Transverse colon (tissue), 4 donors: ENCODE measurements around the gene INSYN2B. TPM values are rescaled to one million over a fixed set of nuclear protein-coding genes. Genes with fewer than 3 reads are reported as not detected.

ENCODE experiments used
- DNase-seq: peaks from one replicate; pipeline ENCODE4 v3.0.0-alpha.2; 2019
- H3K27ac ChIP-seq, 4 donors: fragments of 200-600 bp; sonication (generic); 2 replicates each; pipeline ENCODE4 v1.5.1; 2016 to 2018; ENCODE audit warnings: inconsistent platforms in 4 of 4
- H3K27me3 ChIP-seq: fragments of 200-600 bp; sonication (generic); 2 replicates; pipeline ENCODE4 v1.5.1; 2017; ENCODE audit warnings: inconsistent platforms
- H3K36me3 ChIP-seq, 4 donors: fragments of 200-600 bp; sonication (generic); 2 replicates each; pipeline ENCODE4 v1.5.1; 2017 to 2019; ENCODE audit warnings: inconsistent platforms in 4 of 4
- H3K4me1 ChIP-seq, 4 donors: fragments of 200-600 bp; sonication (generic); 2 replicates each; pipeline ENCODE4 v1.5.1; 2017 to 2020; ENCODE audit warnings: inconsistent platforms in 4 of 4
- H3K4me3 ChIP-seq, 4 donors: fragments of 200-600 bp; sonication (generic); 1 replicate in 1 of 4; 2 replicates in 3 of 4; pipeline versions ENCODE4 v1.5.1 to v1.6.1; 2017 to 2019; ENCODE audit warnings: inconsistent platforms in 4 of 4
- H3K9me3 ChIP-seq, 2 donors: fragments of 200-600 bp; sonication (generic); 2 replicates each; pipeline ENCODE4 v1.5.1; 2017 to 2019; ENCODE audit warnings: inconsistent platforms in 2 of 2
- EP300 ChIP-seq: sonication (generic); formaldehyde crosslinking; IDR thresholded peaks from one replicate; pipeline ENCODE4 v1.6.1; 2017; ENCODE audit warnings: antibody characterized with exemption, low read depth
- POLR2A ChIP-seq: fragments of 450-650 bp; IDR thresholded peaks from one replicate; pipeline ENCODE4 v1.6.1; 2016; ENCODE audit warnings: antibody characterized with exemption, mild to moderate bottlenecking, moderate library complexity
- POLR2AphosphoS5 ChIP-seq, 3 donors: sonication (generic); formaldehyde crosslinking; IDR thresholded peaks; one replicate each; pipeline ENCODE4 v1.6.1; 2016; ENCODE audit warnings: antibody characterized with exemption in 3 of 3
- WGBS, 2 donors: methylation state at CpG; one replicate each; pipeline ENCODE4 v1.1.5; 2018; ENCODE audit warnings: low coverage in 1 of 2; 5-methylcytosine and 5-hydroxymethylcytosine counted together
- in situ Hi-C, 4 donors: fragments of 200-750 bp; cut with MboI; loops; one replicate each; pipeline versions ENCODE4 v1.15.0 to v1.15.1; 2017; ENCODE audit warnings: low sequenced_read_pairs in 3 of 4, low pct_ligation_motif_present in 1 of 4, low pct_unique_long_range_greater_than_20kb in 1 of 4
- intact Hi-C: fragments of 100-400 bp; cut with DNase I; formaldehyde crosslinking; loops from one replicate; pipeline ENCODE4 v1.15.1; 2023; ENCODE audit warnings: low total_unique reads
- total RNA-seq, 4 donors: library from RNA; depleted of rRNA; stranded (reverse); fragments of >200 nt; gene quantifications; one replicate each; pipeline ENCODE4 v1.1.0, GENCODE V29; 2016
- TF ChIP-seq, protein P1 (sequence below), 5 experiments: fragments of 200-600 bp in 3 of 5; fragments of 450-650 bp in 2 of 5; sonication (generic) in 3 of 5; IDR thresholded peaks; 1 replicate in 2 of 5; 2 replicates in 3 of 5; pipeline ENCODE4 v1.5.1; 2016 to 2017; ENCODE audit warnings: antibody characterized with exemption in 5 of 5, inconsistent platforms in 3 of 5, mild to moderate bottlenecking in 2 of 5, moderate library complexity in 1 of 5

The INSYN2B gene
- total RNA-seq: not detected

DNA sequence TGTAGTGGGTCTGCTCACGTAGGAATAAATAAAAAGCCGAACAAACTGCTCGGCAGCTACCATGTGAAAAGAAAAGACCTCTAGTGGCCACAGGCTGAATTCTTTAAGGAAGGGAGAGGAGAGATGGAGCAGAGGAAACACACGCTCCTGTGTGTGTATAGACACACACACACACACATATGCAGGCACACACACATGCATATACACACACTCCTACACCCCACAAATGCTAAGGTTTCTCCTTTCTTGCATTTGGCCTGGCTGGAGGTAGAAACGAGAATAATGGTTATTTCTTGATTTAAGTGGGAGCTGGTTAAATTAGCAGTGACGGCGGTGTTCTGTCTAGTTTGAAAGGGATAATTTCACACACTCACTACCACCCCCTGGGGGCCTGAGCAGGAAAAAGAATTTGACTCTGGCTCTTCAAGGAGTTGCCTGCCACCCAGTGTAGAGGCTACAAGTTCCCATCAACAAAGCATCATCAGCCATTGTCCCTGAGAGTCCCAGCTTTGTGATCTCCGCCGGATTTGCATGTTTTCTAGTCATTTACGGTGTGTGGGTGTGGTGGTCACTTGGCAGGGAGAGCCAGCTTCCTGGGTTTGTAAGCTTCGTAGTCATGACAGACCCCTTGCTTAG lies at the start of gene INSYN2B:
TSS of gene INSYN2B (minus strand) at position 78 of the 636 bp plus-strand sequence. CDS start 96,597 bp downstream, outside the sequence.
- Histone ChIP-seq H3K27ac (no peak within 1 kb of the TSS), H3K4me1 (peaks cover 0 to 9% (median 3%) of the 10 kb centered on the region in 4 donors), H3K9me3 (no peaks in the 10 kb centered on the region), H3K4me3 (no peak within 1 kb of the TSS), H3K36me3 (no peaks in the 10 kb centered on the region), H3K27me3 (peaks cover 6% of the 10 kb centered on the region)
- DNase-seq: peak; percentile 35
- TF ChIP-seq POLR2A: no peak
- TF ChIP-seq, protein P1, sequence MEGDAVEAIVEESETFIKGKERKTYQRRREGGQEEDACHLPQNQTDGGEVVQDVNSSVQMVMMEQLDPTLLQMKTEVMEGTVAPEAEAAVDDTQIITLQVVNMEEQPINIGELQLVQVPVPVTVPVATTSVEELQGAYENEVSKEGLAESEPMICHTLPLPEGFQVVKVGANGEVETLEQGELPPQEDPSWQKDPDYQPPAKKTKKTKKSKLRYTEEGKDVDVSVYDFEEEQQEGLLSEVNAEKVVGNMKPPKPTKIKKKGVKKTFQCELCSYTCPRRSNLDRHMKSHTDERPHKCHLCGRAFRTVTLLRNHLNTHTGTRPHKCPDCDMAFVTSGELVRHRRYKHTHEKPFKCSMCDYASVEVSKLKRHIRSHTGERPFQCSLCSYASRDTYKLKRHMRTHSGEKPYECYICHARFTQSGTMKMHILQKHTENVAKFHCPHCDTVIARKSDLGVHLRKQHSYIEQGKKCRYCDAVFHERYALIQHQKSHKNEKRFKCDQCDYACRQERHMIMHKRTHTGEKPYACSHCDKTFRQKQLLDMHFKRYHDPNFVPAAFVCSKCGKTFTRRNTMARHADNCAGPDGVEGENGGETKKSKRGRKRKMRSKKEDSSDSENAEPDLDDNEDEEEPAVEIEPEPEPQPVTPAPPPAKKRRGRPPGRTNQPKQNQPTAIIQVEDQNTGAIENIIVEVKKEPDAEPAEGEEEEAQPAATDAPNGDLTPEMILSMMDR (IDR thresholded peaks at IDR 0.05): peak; percentile 28 to 39 (median 31)
- 0 to 33% methylated on average over 4 to 11 of the region's 11 CpGs for WGBS, 2 donors
- intact Hi-C loops (no loop called here), in situ Hi-C loops (no loop called here)

GRCh38 chr5:170028124-170028523 lies 47.8 kb upstream of the INSYN2B start:
- H3K4me1 ChIP-seq: no peaks in the 10 kb centered on the region
- H3K4me3 ChIP-seq: no peak overlapping the region
- no peaks in the 10 kb centered on the region for H3K36me3 ChIP-seq
- H3K9me3 ChIP-seq: no peaks in the 10 kb centered on the region
- in situ Hi-C loops (no loop called here), intact Hi-C loops (no loop called here)
- no peak overlapping the region for H3K27ac ChIP-seq
- 43 to 53% methylated on average over 2 of the region's 2 CpGs for WGBS, 2 donors
- no peak for TF ChIP-seq POLR2AphosphoS5 (IDR thresholded peaks at IDR 0.05)
- no peak for TF ChIP-seq POLR2A
- no peak for TF ChIP-seq EP300
- TF ChIP-seq, protein P1 (IDR thresholded peaks at IDR 0.05): no peak
- H3K27me3 ChIP-seq: no peaks in the 10 kb centered on the region
- DNase-seq: no peak

- no peak overlapping the region for H3K27ac ChIP-seq
- DNase-seq: no peak
- WGBS, 2 donors: 67 to 89% methylated on average over 3 to 8 of the region's 8 CpGs
- H3K4me1 ChIP-seq: no peaks in the 10 kb centered on the region
- no peaks in the 10 kb centered on the region for H3K36me3 ChIP-seq
- no peaks in the 10 kb centered on the region for H3K9me3 ChIP-seq
- intact Hi-C loops (no loop called here), in situ Hi-C loops (no loop called here)
- TF ChIP-seq, protein P1 (IDR thresholded peaks at IDR 0.05): no peak
- TF ChIP-seq POLR2A (no peak), POLR2AphosphoS5 (IDR thresholded peaks at IDR 0.05) (no peak), EP300 (no peak)
- H3K4me3 ChIP-seq: no peak overlapping the region
- H3K27me3 ChIP-seq: no peaks in the 10 kb centered on the region
Measured at GRCh38 chr5:170025853-170026252, 45.6 kb upstream of the INSYN2B start.

GRCh38 chr5:170021506-170021905 lies 41.2 kb upstream of the INSYN2B start:
- H3K9me3 ChIP-seq: no peaks in the 10 kb centered on the region
- no peaks in the 10 kb centered on the region for H3K27me3 ChIP-seq
- H3K27ac ChIP-seq: no peak overlapping the region
- WGBS, 2 donors: 79 to 100% methylated on average over 1 to 8 of the region's 8 CpGs
- intact Hi-C loops (no loop called here), in situ Hi-C loops (no loop called here)
- DNase-seq: no peak
- no peak for TF ChIP-seq POLR2AphosphoS5 (IDR thresholded peaks at IDR 0.05)
- no peak for TF ChIP-seq POLR2A
- TF ChIP-seq, protein P1 (IDR thresholded peaks at IDR 0.05): no peak
- TF ChIP-seq EP300: no peak
- H3K36me3 ChIP-seq: no peaks in the 10 kb centered on the region
- H3K4me1 ChIP-seq: no peaks in the 10 kb centered on the region
- no peak overlapping the region for H3K4me3 ChIP-seq
